Vagina (tissue), 2 donors: ENCODE results near the gene HNRNPH2. TPM values are rescaled to one million over a fixed set of nuclear protein-coding genes. Genes with fewer than 3 reads are reported as not detected.

Experiments used
- DNase-seq, 2 donors: peaks; one replicate each; pipeline ENCODE4 v3.0.0-alpha.2; 2017; ENCODE audit errors: extremely low spot score in 2 of 2
- H3K27ac ChIP-seq: fragments of 200-600 bp; sonication (generic); one replicate; pipeline ENCODE4 v1.5.1; 2019
- H3K27me3 ChIP-seq: fragments of 200-600 bp; sonication (generic); one replicate; pipeline ENCODE4 v1.5.1; 2019
- H3K36me3 ChIP-seq, 2 donors: fragments of 200-600 bp; sonication (generic); one replicate each; pipeline ENCODE4 v1.5.1; 2017 to 2019
- H3K4me1 ChIP-seq: fragments of 200-600 bp; sonication (generic); one replicate; pipeline ENCODE4 v1.5.1; 2019
- H3K4me3 ChIP-seq, 2 donors: fragments of 200-600 bp; sonication (generic); 1 replicate in 1 of 2; 2 replicates in 1 of 2; pipeline ENCODE4 v1.5.1; 2016 to 2019
- H3K9me3 ChIP-seq: fragments of 200-600 bp; sonication (generic); one replicate; pipeline ENCODE4 v1.5.1; 2019
- POLR2A ChIP-seq, 2 donors: fragments of 450-650 bp; IDR thresholded peaks; one replicate each; pipeline ENCODE4 v1.6.1; 2017; ENCODE audit warnings: antibody characterized with exemption in 2 of 2, mild to moderate bottlenecking in 2 of 2, moderate library complexity in 2 of 2
- POLR2AphosphoS5 ChIP-seq, 2 donors: sonication (generic); formaldehyde crosslinking; IDR thresholded peaks; one replicate each; pipeline ENCODE4 v1.9.0; 2017; ENCODE audit warnings: antibody characterized with exemption in 2 of 2, mild to moderate bottlenecking in 2 of 2, low read depth in 1 of 2; ENCODE audit not compliant: insufficient read depth in 1 of 2
- intact Hi-C: fragments of 100-400 bp; cut with DNase I; formaldehyde crosslinking; loops from one replicate; pipeline ENCODE4 v1.15.1; 2023
- total RNA-seq: library from RNA; depleted of rRNA; stranded (reverse); fragments of >200 nt; gene quantifications from one replicate; pipeline ENCODE4 v1.2.3, GENCODE V29; 2016
- TF ChIP-seq, protein P1 (sequence below), 3 experiments: fragments of 450-650 bp in 2 of 3; fragments of 200-600 bp in 1 of 3; sonication (generic) in 1 of 3; IDR thresholded peaks; one replicate each; pipeline ENCODE4 v1.5.1; 2017 to 2019; ENCODE audit warnings: antibody characterized with exemption in 3 of 3, mild to moderate bottlenecking in 2 of 3, moderate library complexity in 2 of 3

Gene HNRNPH2
- total RNA-seq, 1 donor from 2014 or later = 43.2 TPM

DNA sequence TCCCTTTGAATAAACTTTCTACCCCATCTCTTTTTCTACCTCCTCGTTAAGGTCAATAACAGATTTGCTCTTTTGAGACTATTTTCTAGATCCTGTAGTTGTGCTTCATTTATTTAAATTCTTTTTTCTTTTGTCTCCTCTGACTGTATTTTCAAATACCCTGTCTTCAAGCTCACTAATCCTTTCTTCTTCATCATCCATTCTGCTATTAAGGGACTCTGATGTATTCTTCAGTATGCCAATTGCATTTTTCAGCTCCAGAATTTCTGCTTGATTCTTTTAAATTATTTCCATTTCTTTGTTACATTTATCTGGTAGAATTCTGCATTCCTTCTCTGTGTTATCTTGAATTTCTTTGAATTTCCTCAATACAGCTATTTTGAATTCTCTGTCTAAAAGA is 41.3 kb downstream of the HNRNPH2 start:
- Histone ChIP-seq H3K4me3 (no peak overlapping the region), H3K27me3 (no peaks in the 10 kb centered on the region), H3K4me1 (no peaks in the 10 kb centered on the region), H3K9me3 (no peaks in the 10 kb centered on the region), H3K27ac (no peak overlapping the region), H3K36me3 (peaks cover 0 to 6% of the 10 kb centered on the region in 2 donors)
- DNase-seq = no peak
- TF ChIP-seq POLR2A (IDR thresholded peaks at IDR 0.05) = no peak
- intact Hi-C loops = no loop called here

DNA sequence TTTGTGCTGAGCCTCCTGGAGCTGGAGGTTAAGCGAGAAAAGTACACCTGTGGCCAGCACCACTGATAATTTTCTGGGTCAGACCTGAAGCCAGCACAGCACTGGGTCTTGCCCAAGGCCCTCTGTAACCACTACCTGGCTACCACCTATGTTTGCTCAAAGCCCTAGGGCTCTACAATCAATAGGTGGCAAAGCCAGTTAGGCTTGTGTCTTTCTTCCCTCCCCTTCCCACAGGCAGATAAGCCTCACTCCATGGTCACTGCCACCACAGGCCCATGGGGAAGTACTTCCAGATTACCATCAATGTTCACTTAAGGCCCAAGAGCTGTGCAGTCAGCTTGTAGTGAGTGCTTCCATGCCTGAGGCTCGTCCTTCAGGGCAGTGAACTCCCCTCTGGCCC is 42.1 kb downstream of the HNRNPH2 start:
- Histone ChIP-seq H3K27me3 (no peaks in the 10 kb centered on the region), H3K4me1 (no peaks in the 10 kb centered on the region), H3K4me3 (no peak overlapping the region), H3K36me3 (peaks cover 0 to 6% of the 10 kb centered on the region in 2 donors), H3K9me3 (no peaks in the 10 kb centered on the region), H3K27ac (no peak overlapping the region)
- intact Hi-C loops = no loop called here
- DNase-seq = no peak
- TF ChIP-seq, protein P1, sequence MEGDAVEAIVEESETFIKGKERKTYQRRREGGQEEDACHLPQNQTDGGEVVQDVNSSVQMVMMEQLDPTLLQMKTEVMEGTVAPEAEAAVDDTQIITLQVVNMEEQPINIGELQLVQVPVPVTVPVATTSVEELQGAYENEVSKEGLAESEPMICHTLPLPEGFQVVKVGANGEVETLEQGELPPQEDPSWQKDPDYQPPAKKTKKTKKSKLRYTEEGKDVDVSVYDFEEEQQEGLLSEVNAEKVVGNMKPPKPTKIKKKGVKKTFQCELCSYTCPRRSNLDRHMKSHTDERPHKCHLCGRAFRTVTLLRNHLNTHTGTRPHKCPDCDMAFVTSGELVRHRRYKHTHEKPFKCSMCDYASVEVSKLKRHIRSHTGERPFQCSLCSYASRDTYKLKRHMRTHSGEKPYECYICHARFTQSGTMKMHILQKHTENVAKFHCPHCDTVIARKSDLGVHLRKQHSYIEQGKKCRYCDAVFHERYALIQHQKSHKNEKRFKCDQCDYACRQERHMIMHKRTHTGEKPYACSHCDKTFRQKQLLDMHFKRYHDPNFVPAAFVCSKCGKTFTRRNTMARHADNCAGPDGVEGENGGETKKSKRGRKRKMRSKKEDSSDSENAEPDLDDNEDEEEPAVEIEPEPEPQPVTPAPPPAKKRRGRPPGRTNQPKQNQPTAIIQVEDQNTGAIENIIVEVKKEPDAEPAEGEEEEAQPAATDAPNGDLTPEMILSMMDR (IDR thresholded peaks at IDR 0.05) = no peak
- TF ChIP-seq POLR2AphosphoS5 (IDR thresholded peaks at IDR 0.05; ENCODE audit: insufficient read depth in 1 of 2, low read depth in 1 of 2) (no peak), POLR2A (IDR thresholded peaks at IDR 0.05) (no peak)

DNA sequence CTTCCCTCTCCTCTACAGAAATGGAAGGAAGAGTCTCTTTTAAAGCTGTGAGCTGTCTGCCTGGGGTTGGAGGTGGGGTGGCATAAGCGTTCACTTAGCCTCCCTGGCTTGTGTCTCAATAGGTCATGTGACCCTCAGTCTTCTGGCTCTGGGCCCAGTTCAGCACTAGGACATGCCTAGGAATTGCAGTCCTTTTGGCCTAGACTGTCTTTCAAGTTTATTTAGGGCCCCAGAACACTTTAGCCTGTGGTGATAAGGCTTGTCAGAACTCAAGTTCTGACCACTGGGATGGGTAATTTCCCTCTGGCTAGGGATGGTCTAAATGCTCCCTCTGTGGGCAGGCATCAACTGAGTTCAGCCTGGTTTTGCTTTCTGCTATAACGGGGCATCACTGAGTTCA is 42.9 kb downstream of the HNRNPH2 start:
- Histone ChIP-seq H3K4me3 (no peak overlapping the region), H3K36me3 (peaks cover 0 to 6% of the 10 kb centered on the region in 2 donors), H3K27me3 (no peaks in the 10 kb centered on the region), H3K4me1 (no peaks in the 10 kb centered on the region), H3K9me3 (no peaks in the 10 kb centered on the region), H3K27ac (no peak overlapping the region)
- no peak for DNase-seq
- intact Hi-C loops = no loop called here
- TF ChIP-seq POLR2A (IDR thresholded peaks at IDR 0.05) (no peak), POLR2AphosphoS5 (IDR thresholded peaks at IDR 0.05; ENCODE audit: insufficient read depth in 1 of 2, low read depth in 1 of 2) (no peak)
- TF ChIP-seq, protein P1 (IDR thresholded peaks at IDR 0.05) = no peak

DNA sequence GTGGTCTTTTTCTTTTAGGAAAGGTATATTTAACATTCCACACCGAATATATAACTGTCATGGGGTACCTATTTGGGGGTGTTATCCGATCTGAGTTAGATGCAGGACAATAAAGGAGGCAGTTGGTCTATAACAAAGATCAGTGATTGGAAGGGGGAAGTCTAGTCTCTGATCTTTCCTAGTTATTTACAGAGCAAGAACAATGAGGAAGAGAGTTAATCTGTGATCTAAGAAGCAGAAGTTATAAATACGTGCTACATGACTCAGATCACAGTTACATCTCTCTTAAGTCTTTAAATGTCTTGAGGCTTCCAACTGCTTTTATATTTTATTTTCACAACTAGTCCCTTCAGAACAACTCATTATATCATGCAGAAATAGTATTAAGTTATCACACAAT is 44.0 kb downstream of the HNRNPH2 start:
- H3K27me3 ChIP-seq = no peaks in the 10 kb centered on the region
- no peak overlapping the region for H3K27ac ChIP-seq
- H3K4me3 ChIP-seq = no peak overlapping the region
- H3K9me3 ChIP-seq = no peaks in the 10 kb centered on the region
- TF ChIP-seq POLR2AphosphoS5 (IDR thresholded peaks at IDR 0.05; ENCODE audit: insufficient read depth in 1 of 2, low read depth in 1 of 2) (no peak), POLR2A (IDR thresholded peaks at IDR 0.05) (no peak)
- TF ChIP-seq, protein P1 (IDR thresholded peaks at IDR 0.05) = no peak
- no peaks in the 10 kb centered on the region for H3K4me1 ChIP-seq
- intact Hi-C loops = no loop called here
- peaks cover 0 to 6% of the 10 kb centered on the region in 2 donors for H3K36me3 ChIP-seq
- DNase-seq = no peak

DNA sequence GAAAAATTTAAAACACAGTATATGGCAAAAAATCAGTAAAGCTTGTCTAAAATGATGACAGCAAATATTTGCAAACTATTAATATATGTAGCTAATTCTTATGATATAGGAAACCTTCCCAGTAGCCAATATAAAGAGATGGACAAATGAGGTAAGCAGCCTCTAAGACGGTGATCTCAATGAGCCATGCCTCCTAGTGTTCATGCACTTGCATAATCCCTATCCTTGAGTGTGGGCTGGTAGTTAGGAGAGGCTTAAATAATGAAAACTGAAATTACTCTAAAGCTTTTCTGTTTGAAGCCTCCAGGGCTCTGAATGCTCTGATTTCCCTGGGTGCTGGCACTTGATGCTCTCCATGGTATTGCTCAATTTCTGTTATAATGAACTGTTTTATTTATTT is 52.6 kb downstream of the HNRNPH2 start:
- Histone ChIP-seq H3K27ac (no peak overlapping the region), H3K27me3 (no peaks in the 10 kb centered on the region)
- intact Hi-C loops = no loop called here

More for the DNA sequence above, 52.6 kb downstream of the HNRNPH2 start:
- DNase-seq = no peak
- Histone ChIP-seq H3K4me1 (no peaks in the 10 kb centered on the region), H3K4me3 (no peak overlapping the region), H3K36me3 (no peaks in the 10 kb centered on the region), H3K9me3 (no peaks in the 10 kb centered on the region)
- TF ChIP-seq POLR2AphosphoS5 (IDR thresholded peaks at IDR 0.05; ENCODE audit: insufficient read depth in 1 of 2, low read depth in 1 of 2) (no peak), POLR2A (IDR thresholded peaks at IDR 0.05) (no peak)
- TF ChIP-seq, protein P1 (IDR thresholded peaks at IDR 0.05) = no peak
